Upper lobe of left lung (tissue), 4 donors: ENCODE results near the gene TNNT3.

Source experiments
- CTCF ChIP-seq, 6 experiments: fragments of 450-650 bp in 4 of 6; fragments of 200-600 bp in 2 of 6; sonication (generic) in 2 of 6; IDR thresholded peaks; one replicate each; pipeline ENCODE4 v1.5.1; 2016 to 2019; ENCODE audit warnings: antibody characterized with exemption in 6 of 6
- EP300 ChIP-seq, 4 donors: sonication (generic); formaldehyde crosslinking; IDR thresholded peaks; one replicate each; pipeline ENCODE4 v1.5.1; 2017; ENCODE audit warnings: antibody characterized with exemption in 4 of 4, control low read depth in 2 of 4
- POLR2A ChIP-seq, 4 donors: fragments of 450-650 bp; IDR thresholded peaks; one replicate each; pipeline ENCODE4 v1.5.1; 2016 to 2017; ENCODE audit warnings: antibody characterized with exemption in 4 of 4, mild to moderate bottlenecking in 2 of 4
- POLR2AphosphoS5 ChIP-seq, 2 donors: sonication (generic); formaldehyde crosslinking; IDR thresholded peaks; one replicate each; pipeline ENCODE4 v1.5.1; 2017; ENCODE audit warnings: antibody characterized with exemption in 2 of 2

- no peak for TF ChIP-seq CTCF (IDR thresholded peaks at IDR 0.05)
- TF ChIP-seq POLR2A (IDR thresholded peaks at IDR 0.05), result no peak
- TF ChIP-seq EP300 (IDR thresholded peaks at IDR 0.05), result no peak
- TF ChIP-seq POLR2AphosphoS5 (IDR thresholded peaks at IDR 0.05), result no peak
These were observed 29.8 kb downstream of the TNNT3 start for GRCh38 chr11:1949302-1949701.
